PC-3 (cell line): ENCODE data around the gene NDEL1. TPM values are rescaled to one million over a fixed set of nuclear protein-coding genes. Genes with fewer than 3 reads are reported as not detected.

ENCODE experiments used
- ATAC-seq: fragments of 200-7000 bp; cut with Tn5 transposase; 2 replicates; pipeline ENCODE4 v1.9.1; 2020; ENCODE audit warnings: mild to moderate bottlenecking, moderate library complexity
- BruUV-seq: library from RNA; stranded (reverse); fragments of 400-500 nt; replicated peaks from 2 replicates; lab custom pipeline; 2021; lab: Mats Ljungman, UMichigan
- CTCF ChIA-PET: fragments of 300-600 bp; sonication (Branson Sonifier 250); formaldehyde crosslinking; loops from one replicate; lab custom pipeline; 2022; ENCODE audit warnings: antibody characterized with exemption; lab: Charles Lee
- POLR2A ChIA-PET: fragments of 300-600 bp; sonication (Branson Sonifier 250); formaldehyde crosslinking; loops from one replicate; lab custom pipeline; 2022; ENCODE audit warnings: antibody characterized with exemption; ENCODE audit not compliant: unreplicated experiment; lab: Charles Lee
- DNase-seq: peaks from one replicate; pipeline ENCODE4 v3.0.0-alpha.2; 2015
- H2AFZ ChIP-seq: fragments of 300-600 bp; sonication (generic); 2 replicates; pipeline ENCODE4 v1.6.0; 2016; ENCODE audit warnings: antibody characterized with exemption, low read length
- H3F3A ChIP-seq: fragments of 300-600 bp; sonication (generic); one replicate; pipeline ENCODE4 v1.6.0; 2017; ENCODE audit warnings: antibody characterized with exemption, low read length, control low read depth, mild to moderate bottlenecking; ENCODE audit not compliant: unreplicated experiment
- H3K27ac ChIP-seq: fragments of 300-600 bp; sonication (generic); 2 replicates; pipeline ENCODE4 v1.5.1; 2016; ENCODE audit warnings: mild to moderate bottlenecking, low read length
- H3K27me3 ChIP-seq: fragments of 300-600 bp; sonication (generic); 2 replicates; pipeline ENCODE4 v1.6.1; 2016; ENCODE audit warnings: low read length, mixed read lengths
- H3K36me3 ChIP-seq: fragments of 300-600 bp; sonication (generic); 2 replicates; pipeline ENCODE4 v1.6.1; 2016; ENCODE audit warnings: low read depth, mixed run types, low read length, mixed read lengths
- H3K4me1 ChIP-seq: fragments of 300-600 bp; sonication (generic); 2 replicates; pipeline ENCODE4 v1.5.1; 2016; ENCODE audit warnings: low read length; ENCODE audit not compliant: insufficient read depth
- H3K4me2 ChIP-seq: fragments of 300-600 bp; sonication (generic); 2 replicates; pipeline ENCODE4 v1.6.0; 2016; ENCODE audit warnings: low read length
- H3K4me3 ChIP-seq: fragments of 300-600 bp; sonication (generic); 2 replicates; pipeline ENCODE4 v1.5.1; 2016; ENCODE audit warnings: mild to moderate bottlenecking, low read length, mixed read lengths
- H3K79me2 ChIP-seq: fragments of 300-600 bp; sonication (generic); 2 replicates; pipeline ENCODE4 v1.6.1; 2017; ENCODE audit warnings: low read length, mixed read lengths
- H3K9ac ChIP-seq: fragments of 300-600 bp; sonication (generic); 2 replicates; pipeline ENCODE4 v1.6.0; 2016; ENCODE audit warnings: mild to moderate bottlenecking, low read length
- H3K9me2 ChIP-seq: fragments of 300-600 bp; sonication (generic); replicated peaks from 2 replicates; pipeline ENCODE4 v1.6.1; 2016; ENCODE audit warnings: mixed run types, low read length, mixed read lengths
- H3K9me3 ChIP-seq: fragments of 300-600 bp; sonication (generic); 2 replicates; pipeline ENCODE4 v1.6.1; 2016; ENCODE audit warnings: low read length, mixed read lengths
- H4K20me1 ChIP-seq: fragments of 300-600 bp; sonication (generic); 2 replicates; pipeline ENCODE4 v1.6.1; 2016; ENCODE audit warnings: low read length, mixed read lengths
- EZH2 ChIP-seq: fragments of 300-600 bp; sonication (generic); IDR thresholded peaks from one replicate; pipeline ENCODE4 v1.6.1; 2017; ENCODE audit warnings: antibody characterized with exemption, mild to moderate bottlenecking, low read length; ENCODE audit not compliant: unreplicated experiment
- EZH2phosphoT487 ChIP-seq: fragments of 300-600 bp; sonication (generic); IDR thresholded peaks from 2 replicates; pipeline ENCODE4 v1.6.1; 2018; ENCODE audit warnings: mild to moderate bottlenecking, antibody characterized with exemption, low read length, borderline replicate concordance
- intact Hi-C: fragments of 100-400 bp; cut with micrococcal nuclease; formaldehyde crosslinking; loops from 2 replicates; pipeline ENCODE4 v1.9.0; 2023
- total RNA-seq: library from RNA; depleted of rRNA; stranded (reverse); fragments of >200 nt; gene quantifications from 2 replicates; pipeline ENCODE4 v1.2.3, GENCODE V29; 2014
- TF ChIP-seq, protein P1 (sequence below): fragments of 300-600 bp; sonication (generic); conservative IDR thresholded peaks from 2 replicates; pipeline ENCODE4 v1.5.1; 2017; ENCODE audit warnings: antibody characterized with exemption, low read depth, mild to moderate bottlenecking, low read length

Gene NDEL1
- total RNA-seq, 1 experiment from 2014 or later, result 32.7 TPM

DNA sequence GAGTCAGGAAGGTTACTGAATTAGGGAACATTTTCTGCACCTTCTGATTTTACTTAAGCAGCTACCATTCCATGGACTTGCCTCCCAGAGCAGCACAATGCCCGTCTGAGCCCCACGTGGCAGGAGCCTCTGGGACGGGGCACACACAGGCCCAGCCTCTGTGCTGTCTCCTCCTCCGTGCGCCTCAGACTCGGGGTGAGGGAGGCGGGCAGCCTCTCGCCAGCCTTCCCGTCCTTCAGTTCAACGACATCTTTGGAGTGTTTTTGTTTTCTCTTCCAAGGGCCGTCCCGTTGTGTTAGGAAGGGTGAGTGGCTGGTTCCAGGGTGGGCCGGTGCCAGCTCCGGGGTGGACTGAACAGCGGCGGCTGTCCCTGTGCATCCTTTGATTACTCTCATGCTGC is 31.8 kb downstream of the NDEL1 start:
- Histone ChIP-seq H3K36me3 (peaks cover 6% of the 10 kb centered on the region; the same call in 1 of the 2 replicates), H3K27me3 (no peaks in the 10 kb centered on the region), H3F3A (no peaks in the 10 kb centered on the region), H3K9ac (no peak overlapping the region), H3K4me1 (no peaks in the 10 kb centered on the region), H3K79me2 (no peaks in the 10 kb centered on the region), H2AFZ (no peak overlapping the region), H3K4me3 (no peak overlapping the region), H3K9me3 (no peaks in the 10 kb centered on the region), H4K20me1 (no peaks in the 10 kb centered on the region), H3K4me2 (no peak overlapping the region), H3K9me2 (no peaks in the 10 kb centered on the region), H3K27ac (no peak overlapping the region)
- intact Hi-C loops, result no loop called here
- ATAC-seq (no peak), DNase-seq (no peak)
- TF ChIP-seq EZH2phosphoT487 (no peak), EZH2 (no peak)
- TF ChIP-seq, protein P1, sequence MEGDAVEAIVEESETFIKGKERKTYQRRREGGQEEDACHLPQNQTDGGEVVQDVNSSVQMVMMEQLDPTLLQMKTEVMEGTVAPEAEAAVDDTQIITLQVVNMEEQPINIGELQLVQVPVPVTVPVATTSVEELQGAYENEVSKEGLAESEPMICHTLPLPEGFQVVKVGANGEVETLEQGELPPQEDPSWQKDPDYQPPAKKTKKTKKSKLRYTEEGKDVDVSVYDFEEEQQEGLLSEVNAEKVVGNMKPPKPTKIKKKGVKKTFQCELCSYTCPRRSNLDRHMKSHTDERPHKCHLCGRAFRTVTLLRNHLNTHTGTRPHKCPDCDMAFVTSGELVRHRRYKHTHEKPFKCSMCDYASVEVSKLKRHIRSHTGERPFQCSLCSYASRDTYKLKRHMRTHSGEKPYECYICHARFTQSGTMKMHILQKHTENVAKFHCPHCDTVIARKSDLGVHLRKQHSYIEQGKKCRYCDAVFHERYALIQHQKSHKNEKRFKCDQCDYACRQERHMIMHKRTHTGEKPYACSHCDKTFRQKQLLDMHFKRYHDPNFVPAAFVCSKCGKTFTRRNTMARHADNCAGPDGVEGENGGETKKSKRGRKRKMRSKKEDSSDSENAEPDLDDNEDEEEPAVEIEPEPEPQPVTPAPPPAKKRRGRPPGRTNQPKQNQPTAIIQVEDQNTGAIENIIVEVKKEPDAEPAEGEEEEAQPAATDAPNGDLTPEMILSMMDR, result no peak
- TSS peak; percentile 15 for BruUV-seq
- CTCF ChIA-PET, result no interaction called here
- POLR2A ChIA-PET, result no interaction called here

DNA sequence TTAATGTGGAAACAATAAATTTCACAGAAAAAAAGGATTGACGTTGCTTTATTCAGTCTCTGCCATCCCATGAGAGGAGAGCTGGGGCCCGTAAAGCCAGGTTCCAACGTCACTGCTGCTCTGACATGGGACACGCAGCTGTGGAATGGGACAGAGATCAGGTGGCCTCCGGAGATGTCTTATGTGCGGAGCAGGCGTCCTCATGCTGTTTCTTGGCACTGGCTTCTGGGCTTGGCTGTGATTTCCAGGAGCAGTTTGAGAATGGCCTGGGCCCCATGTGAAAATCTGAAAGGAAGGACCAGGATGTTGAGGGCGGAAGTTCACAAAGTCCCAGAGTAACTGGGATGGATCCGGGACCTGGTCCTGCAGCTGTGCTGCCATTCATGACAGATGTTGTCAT is 32.4 kb downstream of the NDEL1 start:
- POLR2A ChIA-PET, result no interaction called here
- DNase-seq, result no peak
- no peaks in the 10 kb centered on the region for H3K27me3 ChIP-seq
- H3F3A ChIP-seq, result no peaks in the 10 kb centered on the region
- peaks cover 3% of the 10 kb centered on the region; the same call in 1 of the 2 replicates for H3K4me1 ChIP-seq
- no peak overlapping the region for H3K27ac ChIP-seq
- H3K36me3 ChIP-seq, result peaks cover 6% of the 10 kb centered on the region; the same call in 1 of the 2 replicates
- H3K4me2 ChIP-seq, result no peak overlapping the region
- H4K20me1 ChIP-seq, result no peaks in the 10 kb centered on the region
- no peak for TF ChIP-seq EZH2phosphoT487
- TF ChIP-seq, protein P1, result no peak
- no peak for TF ChIP-seq EZH2
- ATAC-seq, result no peak
- intact Hi-C loops, result no loop called here
- H3K79me2 ChIP-seq, result no peaks in the 10 kb centered on the region
- CTCF ChIA-PET, result no interaction called here
- no peak overlapping the region for H3K9ac ChIP-seq
- no peak overlapping the region for H2AFZ ChIP-seq
- no peaks in the 10 kb centered on the region for H3K9me2 ChIP-seq
- H3K4me3 ChIP-seq, result no peak overlapping the region
- H3K9me3 ChIP-seq, result no peaks in the 10 kb centered on the region
- no TSS peak for BruUV-seq

DNA sequence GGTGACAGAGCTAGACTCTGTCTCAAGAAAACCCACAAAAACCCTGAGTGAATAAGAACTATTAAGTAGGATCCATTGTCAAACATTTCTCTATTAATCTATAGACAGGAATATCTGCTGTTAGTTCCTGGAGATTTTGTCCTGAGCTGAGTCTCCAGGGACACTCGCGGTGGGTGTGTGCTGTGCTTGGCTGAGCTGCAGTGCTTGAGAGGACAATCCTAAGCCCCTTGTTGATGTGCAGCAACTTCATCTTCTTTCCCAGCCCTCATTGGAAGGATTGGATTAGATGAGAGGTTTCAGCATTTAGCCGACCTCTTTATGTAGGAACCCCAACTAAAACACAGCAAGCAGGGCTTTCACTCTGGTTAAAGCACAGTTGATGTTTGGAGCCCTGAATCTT is 33.3 kb downstream of the NDEL1 start:
- no peaks in the 10 kb centered on the region for H3K27me3 ChIP-seq
- peaks cover 7% of the 10 kb centered on the region; the same call in 1 of the 2 replicates for H3K4me1 ChIP-seq
- H3K9ac ChIP-seq, result no peak overlapping the region
- H3K9me2 ChIP-seq, result no peaks in the 10 kb centered on the region
- H3K9me3 ChIP-seq, result no peaks in the 10 kb centered on the region
- H3K27ac ChIP-seq, result no peak overlapping the region
- peaks cover 6% of the 10 kb centered on the region; the same call in 1 of the 2 replicates for H3K36me3 ChIP-seq
- no peaks in the 10 kb centered on the region for H4K20me1 ChIP-seq
- no peak for ATAC-seq
- intact Hi-C loops, result no loop called here
- TF ChIP-seq EZH2phosphoT487 (no peak), EZH2 (no peak)
- TF ChIP-seq, protein P1, result no peak
- H3K4me3 ChIP-seq, result no peak overlapping the region
- ChIA-PET POLR2A (no interaction called here), CTCF (no interaction called here)
- no peak for DNase-seq
- no peaks in the 10 kb centered on the region for H3F3A ChIP-seq
- no peak overlapping the region for H2AFZ ChIP-seq
- no TSS peak for BruUV-seq
- H3K79me2 ChIP-seq, result no peaks in the 10 kb centered on the region
- no peak overlapping the region for H3K4me2 ChIP-seq
